HPDE6-E6E7 (cell line): Measurements from ENCODE around the gene PTEN.
"Not testable (repeated sequence)": the region's sequence is repeated elsewhere in the genome, so short reads cannot be mapped to it uniquely, and the experiment has no call there.

ENCODE experiments used
- DNase-seq: peaks from one replicate; pipeline ENCODE4 v3.0.0; 2011; ENCODE audit warnings: missing footprints; ENCODE audit errors: extremely low spot score

PTEN gene

DNA sequence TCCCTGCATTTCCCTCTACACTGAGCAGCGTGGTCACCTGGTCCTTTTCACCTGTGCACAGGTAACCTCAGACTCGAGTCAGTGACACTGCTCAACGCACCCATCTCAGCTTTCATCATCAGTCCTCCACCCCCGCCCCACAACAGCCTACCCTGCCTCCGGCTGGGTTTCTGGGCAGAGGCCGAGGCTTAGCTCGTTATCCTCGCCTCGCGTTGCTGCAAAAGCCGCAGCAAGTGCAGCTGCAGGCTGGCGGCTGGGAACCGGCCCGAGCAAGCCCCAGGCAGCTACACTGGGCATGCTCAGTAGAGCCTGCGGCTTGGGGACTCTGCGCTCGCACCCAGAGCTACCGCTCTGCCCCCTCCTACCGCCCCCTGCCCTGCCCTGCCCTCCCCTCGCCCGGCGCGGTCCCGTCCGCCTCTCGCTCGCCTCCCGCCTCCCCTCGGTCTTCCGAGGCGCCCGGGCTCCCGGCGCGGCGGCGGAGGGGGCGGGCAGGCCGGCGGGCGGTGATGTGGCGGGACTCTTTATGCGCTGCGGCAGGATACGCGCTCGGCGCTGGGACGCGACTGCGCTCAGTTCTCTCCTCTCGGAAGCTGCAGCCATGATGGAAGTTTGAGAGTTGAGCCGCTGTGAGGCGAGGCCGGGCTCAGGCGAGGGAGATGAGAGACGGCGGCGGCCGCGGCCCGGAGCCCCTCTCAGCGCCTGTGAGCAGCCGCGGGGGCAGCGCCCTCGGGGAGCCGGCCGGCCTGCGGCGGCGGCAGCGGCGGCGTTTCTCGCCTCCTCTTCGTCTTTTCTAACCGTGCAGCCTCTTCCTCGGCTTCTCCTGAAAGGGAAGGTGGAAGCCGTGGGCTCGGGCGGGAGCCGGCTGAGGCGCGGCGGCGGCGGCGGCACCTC is at the start of gene PTEN, which contains the start of gene KLLN:
TSS of gene PTEN (plus strand) at position 573 of the 891 bp plus-strand sequence. CDS start 845 bp downstream, outside the sequence.
TSS of gene KLLN (minus strand) at position 481 of the 891 bp plus-strand sequence. CDS start 1,046 bp downstream, outside the sequence.
- DNase-seq, result peak; percentile 72

GRCh38 chr10:87816163-87816897 is 47.1 kb upstream of the PTEN start:
- no peak for DNase-seq

DNA sequence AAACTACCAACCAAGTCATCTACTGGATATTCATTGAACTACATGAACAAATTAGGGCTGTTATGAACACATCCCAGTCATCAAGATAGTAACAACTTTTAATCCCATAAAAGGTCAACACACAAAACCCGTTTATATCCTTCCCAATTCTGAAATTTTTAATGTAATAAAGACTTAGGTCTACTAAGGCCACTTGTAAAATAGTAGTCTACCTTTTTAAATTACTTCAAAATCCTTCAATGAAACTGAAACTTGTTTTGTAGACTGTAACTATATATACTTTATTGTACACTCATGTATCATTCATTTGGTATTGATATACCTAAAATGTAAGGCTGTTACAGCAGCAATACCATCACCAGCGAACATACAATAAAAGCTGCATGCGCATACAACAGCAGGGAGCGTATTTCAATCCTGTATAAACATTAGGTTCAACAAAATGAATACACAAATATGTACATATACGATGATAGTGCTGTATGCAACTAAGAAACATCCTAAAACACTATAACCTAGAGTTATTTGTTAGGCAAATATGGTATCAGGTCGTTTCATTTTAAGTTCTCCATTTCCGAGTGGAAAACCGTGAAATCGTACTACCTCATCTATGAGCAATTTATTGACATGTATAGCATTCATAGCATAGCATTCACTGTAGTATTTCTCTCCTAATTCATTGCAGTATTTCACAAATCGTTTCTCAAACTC is 46.4 kb upstream of the PTEN start:
- DNase-seq, result no peak

- DNase-seq, result peak; percentile 78
Measured at GRCh38 chr10:87817609-87818504, 45.6 kb upstream of the PTEN start, which contains the start of gene ATAD1. Gene ATAD1, minus strand, starts transcription at chr10:87818226. Its CDS starts 3,627 bp downstream, at chr10:87814599.

GRCh38 chr10:87818505-87819288 is 44.7 kb upstream of the PTEN start:
- DNase-seq, result no peak

DNA sequence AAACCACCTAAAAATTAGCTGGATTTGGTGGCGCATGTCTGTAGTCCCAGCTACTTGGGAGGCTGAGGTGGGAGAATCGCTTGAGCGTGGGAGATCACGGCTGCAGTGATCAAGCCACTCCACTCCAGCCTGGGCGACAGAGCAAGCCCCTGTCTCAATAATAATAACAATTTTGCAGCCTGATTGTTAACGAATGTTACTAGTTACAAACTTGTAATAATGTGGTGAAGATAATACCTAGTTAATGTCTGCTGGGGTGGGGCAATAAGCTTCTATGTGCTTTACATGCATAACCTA is 44.2 kb upstream of the PTEN start:
- no peak for DNase-seq

GRCh38 chr10:87826653-87827052 is 36.8 kb upstream of the PTEN start:
- DNase-seq, result no peak

DNA sequence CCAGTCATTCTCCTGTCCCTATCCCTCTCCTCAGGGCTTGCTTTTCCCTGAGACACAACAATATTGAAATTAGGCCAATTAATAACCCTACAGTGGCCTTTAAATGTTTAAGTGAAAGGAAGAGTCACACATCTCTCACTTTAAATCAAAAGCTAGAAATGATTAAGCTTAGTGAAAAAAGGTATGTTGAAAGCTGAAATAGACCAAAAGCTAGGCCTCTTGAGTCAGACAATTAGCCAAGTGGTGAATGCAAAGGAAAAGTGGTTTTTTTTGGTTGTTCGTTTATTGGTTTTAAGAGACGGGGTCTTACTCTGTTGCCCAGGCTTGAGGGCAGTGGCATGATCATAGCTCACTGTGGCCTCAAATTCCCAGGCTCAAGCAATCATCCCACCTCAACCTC is 35.7 kb upstream of the PTEN start:
- no peak for DNase-seq

GRCh38 chr10:87829051-87829450 is 34.4 kb upstream of the PTEN start:
- not testable (repeated sequence) for DNase-seq

GRCh38 chr10:87829986-87830729 is 33.3 kb upstream of the PTEN start:
- DNase-seq, result no peak

GRCh38 chr10:87836098-87836497 is 27.3 kb upstream of the PTEN start:
- no peak for DNase-seq

DNA sequence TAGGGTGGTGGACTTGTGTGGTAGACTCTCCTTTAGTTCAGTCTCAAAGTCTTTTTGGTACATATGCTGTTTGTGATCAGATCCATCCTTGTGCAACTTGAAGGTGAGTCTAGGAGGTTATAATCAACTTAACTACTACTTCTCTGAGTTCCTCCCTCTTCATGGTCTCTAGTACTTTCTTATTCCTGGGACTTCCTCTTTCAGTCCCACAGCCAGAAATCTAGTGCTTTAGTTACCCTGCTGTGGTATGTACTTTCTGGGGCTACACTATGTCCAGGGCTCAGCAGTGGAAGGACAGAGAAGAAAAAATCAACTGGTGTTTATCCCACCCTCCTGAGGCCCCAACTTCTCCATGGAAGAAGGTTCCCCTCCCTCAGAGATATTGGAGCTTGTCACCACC is 26.0 kb upstream of the PTEN start:
- no peak for DNase-seq

DNA sequence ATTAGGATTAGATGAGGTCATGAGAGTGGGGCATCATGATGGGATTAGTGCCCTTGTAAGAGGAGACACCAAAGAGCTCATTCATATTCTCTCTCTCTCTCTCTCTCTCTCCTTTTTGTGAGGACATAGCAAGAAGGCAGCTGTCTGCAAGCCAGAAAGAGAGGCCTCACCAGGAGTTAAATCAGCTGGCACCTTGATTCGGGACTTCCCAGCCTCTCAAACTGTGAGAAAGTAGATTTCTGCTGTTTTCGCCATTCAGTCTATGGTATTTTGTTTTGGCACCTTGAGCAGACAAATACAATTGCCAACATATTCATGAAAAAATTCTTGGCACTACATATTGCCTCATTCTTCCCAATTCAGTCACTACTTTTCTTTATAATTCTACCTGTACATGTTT is 24.8 kb upstream of the PTEN start:
- DNase-seq, result no peak

GRCh38 chr10:87841186-87841585 is 22.2 kb upstream of the PTEN start:
- no peak for DNase-seq

DNA sequence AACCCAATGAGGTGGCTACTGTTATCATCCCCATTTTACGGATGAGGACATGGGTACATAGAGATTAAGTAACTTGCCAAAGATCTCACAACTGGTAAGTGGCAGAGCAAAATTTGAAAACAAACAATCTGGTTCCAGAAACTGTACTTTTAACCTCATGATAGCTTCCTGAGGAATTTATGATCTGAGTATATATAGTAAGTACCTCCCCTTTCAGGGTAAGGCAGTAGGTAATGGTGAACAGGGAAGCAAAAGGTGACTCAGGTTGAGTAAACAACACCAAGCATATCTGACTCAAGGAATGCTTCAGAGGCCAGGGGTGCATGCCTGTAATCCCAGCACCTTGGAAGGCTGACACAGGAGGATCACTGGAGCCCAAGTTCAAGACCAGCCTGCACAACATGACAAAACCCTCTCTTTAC is 21.2 kb upstream of the PTEN start:
- DNase-seq, result peak; percentile 77

- DNase-seq, result peak; percentile 23
Measured at GRCh38 chr10:87842776-87843497, 20.5 kb upstream of the PTEN start.

DNA sequence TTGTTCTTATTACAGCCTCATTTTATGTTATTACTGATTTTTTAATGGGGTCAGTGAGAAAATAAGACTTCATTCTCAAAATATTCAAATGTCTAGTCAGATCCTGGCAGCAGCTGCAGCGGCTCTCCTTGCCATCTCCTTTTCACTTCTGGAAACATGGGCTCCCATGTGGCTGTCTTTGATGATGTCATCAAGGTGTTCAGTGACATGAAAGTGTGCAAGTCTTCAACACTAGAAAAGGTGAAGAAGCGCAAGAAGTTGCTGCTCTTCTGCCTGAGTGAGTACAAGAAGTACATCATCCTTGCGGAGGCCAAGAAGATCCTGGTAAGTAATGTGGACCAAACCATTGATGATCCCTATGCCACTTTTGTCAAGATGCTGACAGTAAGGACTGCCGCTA is 19.7 kb upstream of the PTEN start:
- DNase-seq, result no peak

- DNase-seq, result no peak
Measured at GRCh38 chr10:87844837-87845623, 18.4 kb upstream of the PTEN start.
